ENCODE results near the gene CD164L2. TPM values are rescaled to one million over a fixed set of nuclear protein-coding genes. Genes with fewer than 3 reads are reported as not detected.

CD164L2 gene
- polyA plus RNA-seq, 4 donors = 0.14 to 0.42 (median 0.23) TPM

DNA sequence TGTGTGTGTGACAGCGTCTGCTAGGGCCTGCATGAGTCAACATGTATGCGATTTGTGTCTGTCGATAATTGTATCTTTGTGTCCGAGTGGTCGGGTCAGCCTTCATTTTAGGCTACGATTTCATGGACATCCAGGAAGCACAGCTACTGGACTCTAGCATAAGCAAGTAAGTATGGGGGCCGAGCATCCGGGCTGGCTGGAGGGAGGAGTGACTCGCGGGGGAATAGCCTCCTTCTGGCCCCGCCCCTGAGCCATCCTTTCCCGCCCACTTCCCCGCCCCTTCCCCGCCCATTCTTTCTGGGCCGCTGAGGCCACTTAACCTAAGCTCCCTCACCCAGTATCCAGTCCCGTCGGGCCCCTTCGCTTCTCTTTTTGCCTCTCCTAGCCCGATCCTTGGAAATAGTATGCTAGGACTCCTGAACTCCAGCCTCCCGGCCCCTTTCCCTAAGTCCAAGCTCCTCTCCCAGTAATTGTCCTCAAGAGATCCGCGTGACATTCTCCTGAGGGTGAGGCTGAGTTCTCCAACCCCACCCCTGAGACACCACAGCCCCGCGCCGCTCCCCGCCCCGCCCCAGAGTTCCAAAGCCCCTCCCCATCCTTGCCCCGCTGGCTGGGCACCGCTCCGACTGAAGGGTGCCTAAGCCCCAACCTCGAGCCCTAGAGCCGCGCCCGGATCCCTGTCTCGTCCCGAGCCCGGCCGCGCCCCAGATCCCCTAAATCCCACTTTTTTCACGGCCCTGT, 17.6 kb downstream of the CD164L2 start:
- peak in 2 of 4 donors; percentile 79 to 83 for DNase-seq (ENCODE audit: low read depth in 4 of 4, low spot score in 3 of 4)

DNA sequence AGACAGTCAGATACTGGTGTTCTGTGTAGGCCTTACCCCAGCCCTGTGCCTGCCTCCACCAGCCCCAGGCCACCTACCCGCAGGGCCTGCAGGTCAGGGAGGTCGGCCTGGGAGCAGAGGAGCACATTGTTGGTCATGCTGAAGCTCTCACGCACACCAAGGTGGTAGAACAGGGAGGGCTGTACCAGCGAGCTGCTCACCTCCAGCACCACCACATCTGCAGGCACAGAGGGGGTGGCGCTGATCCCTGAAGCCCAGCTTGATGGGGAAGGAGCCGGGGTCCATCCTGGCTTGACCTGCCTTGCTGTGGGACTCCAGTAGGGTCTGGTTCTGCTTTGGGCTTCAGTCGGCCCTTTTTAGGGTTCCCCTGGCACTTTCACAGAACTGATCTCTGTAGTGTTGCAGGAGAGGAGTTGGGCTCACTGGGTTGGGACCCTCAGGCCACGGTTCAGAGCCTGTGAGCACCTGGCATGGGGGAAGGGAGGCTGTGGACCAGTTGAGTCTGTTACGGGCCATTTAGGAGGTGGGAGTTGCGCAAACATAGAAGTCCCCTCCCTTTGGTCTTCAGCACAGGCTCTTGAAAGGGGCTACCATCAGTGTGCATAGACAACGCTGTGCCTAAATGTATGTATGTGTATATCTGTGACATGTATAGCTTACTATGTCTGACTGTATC, 18.3 kb downstream of the CD164L2 start:
- no peak for DNase-seq (ENCODE audit: low read depth in 4 of 4, low spot score in 3 of 4)

DNA sequence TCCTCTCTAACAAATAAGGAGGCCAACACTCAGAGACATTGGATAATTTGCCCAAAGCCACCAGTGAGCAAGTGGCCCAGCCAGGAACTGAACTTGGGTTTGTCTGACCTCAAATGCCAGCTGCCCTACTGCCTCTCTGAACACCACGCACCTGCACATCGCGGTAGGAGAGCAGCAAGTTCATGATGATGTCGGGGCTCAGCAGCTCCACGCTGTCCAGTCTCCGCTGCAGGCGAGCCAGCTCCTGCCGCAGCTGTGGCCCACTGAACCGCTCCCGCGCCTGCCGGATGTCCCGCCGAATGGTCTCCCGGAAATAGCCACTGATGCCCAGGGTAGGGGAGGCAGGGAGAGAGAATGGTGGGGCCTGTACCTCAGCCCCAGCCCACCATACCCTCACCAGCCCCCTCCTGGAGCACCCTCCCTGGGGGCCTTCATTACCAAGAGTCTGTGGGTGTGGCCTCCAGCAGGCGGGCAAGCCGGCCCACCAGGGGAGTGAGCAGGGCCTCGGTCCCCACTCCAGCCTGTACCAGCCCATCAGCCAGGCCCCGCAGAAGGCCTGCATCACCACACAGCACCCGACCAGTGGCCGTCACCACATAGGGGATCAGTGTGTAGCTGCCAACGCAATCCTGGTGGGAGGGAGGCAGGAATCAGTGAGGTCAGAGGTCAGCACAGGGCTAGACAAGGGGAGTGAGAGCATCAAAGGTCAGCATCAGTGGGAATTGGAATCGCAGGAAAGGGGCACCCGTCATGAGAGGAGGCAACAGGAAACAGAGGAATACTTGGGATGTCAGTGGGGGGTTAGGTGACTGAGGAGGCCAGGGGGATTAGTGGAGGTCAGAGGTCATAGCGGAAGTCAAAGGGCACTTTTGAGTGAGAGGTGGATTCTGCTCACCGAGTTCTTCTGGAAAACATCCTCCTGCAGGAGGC, 19.1 kb downstream of the CD164L2 start:
- DNase-seq (ENCODE audit: low read depth in 4 of 4, low spot score in 3 of 4) = no peak

DNA sequence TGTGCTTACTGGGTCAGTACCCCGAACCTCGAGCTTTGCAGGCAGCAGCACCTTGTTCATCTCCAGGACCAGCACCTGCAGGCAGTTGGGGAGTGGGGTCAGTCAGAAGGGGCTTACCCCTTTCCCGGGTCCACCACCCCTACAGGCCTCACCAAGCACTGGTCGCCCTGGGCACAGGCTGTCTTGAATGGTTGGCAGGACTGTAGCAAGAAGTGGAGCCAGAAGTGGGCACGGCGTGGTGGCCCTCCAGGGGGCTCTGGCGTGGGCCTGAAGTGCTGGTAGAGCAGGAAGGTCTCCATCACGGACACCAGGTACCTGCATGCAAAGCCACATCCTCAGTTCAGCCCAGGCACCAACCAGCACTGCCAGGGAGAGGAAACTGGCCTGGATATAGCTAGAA, 21.6 kb downstream of the CD164L2 start:
- no peak for DNase-seq (ENCODE audit: low read depth in 4 of 4, low spot score in 3 of 4)

DNA sequence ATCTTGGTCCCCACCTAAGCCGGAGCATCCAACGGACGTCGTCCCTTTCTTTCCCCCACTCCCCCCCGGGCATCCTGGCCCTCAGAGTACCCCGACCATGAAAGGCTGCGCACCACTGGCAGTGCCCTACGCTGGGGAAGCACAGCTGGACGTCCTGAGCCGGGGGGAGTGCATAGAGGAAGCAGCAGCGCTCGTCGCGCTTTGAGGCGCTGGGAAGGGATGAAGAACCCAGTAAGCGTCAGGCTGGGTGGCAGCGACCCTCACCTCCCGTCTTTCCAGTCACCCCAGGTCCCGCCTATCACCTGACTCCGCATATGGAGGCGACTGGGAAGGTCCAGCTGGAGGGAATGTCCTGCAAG, 22.1 kb downstream of the CD164L2 start:
- DNase-seq (ENCODE audit: low read depth in 4 of 4, low spot score in 3 of 4) = no peak

DNA sequence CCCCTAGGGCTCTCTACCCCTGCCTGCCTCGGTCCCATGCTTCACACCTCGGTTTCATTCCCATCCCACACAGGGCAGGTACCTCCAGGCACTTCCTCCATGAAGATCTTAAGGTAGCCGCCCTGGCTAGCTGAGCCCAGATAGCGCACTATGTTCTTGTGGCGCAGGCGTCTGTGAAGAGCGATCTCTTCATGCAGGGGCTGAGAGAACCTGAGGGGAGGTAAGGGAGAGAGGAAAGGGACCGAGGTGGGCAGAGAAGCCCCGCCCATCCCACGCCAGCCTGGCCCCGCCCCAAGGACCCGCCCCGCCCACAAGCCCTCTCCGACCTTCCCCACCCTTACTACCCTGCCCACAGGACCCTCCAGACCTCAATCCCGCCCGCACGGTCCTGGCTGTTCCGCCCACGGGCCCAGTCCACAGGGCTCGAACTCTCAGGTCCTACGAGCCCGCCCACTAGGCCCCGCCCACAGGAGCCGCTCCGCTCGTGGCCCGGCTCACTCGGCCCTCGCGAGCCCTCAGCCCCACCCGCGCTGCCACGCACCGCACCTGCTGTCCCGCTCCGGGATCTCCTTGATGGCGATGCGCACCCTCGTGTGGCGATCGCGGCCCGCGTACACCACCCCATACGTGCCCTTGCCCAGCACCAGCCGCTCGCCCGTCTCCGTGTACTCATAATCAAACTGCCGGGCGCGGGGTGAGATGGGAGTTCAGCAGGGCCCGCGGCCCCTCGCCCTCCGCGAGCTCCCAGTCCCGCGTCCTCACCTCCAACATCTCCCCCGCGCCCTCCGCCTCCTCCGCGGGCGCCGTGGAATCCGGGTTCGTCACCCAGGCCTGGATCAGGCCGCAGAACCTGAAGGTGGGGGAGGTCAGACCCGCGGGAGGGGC, 22.7 kb downstream of the CD164L2 start:
- no peak for DNase-seq (ENCODE audit: low read depth in 4 of 4, low spot score in 3 of 4)

DNA sequence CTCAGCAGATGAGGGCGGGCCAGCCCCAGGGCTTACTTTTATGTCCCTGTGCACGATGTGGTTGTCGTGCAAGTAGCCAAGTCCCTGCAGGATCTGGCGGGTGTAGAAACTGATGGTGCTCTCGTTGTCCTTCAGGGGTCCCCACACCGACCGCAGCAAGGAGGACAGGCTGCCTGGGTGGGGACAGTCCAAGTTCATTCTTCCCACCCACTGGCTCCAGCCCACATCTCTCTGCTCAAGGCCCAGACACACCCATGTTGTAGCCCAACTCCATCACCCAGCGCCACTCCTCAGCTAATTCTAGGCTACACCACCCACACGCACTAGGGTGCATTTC, 23.3 kb downstream of the CD164L2 start:
- DNase-seq (ENCODE audit: low read depth in 4 of 4, low spot score in 3 of 4) = no peak

DNA sequence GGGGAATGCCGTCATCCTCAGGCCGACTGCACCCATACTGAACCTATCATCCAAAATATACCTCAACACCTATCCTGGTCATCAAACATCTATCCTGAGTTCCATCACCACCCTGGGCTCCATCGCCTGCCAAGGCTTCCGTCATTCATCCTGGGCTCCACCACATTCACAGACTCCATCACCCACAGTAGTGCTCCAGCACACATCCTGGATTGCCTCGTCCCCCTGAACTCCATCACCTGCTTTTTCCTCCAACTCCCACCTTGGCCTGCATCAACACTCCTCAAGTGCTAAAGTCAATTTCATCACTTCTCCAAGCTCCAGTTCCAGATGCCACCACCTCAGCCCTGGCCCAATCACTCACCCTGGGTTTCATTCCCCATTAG, 24.2 kb downstream of the CD164L2 start:
- no peak for DNase-seq (ENCODE audit: low read depth in 4 of 4, low spot score in 3 of 4)

DNA sequence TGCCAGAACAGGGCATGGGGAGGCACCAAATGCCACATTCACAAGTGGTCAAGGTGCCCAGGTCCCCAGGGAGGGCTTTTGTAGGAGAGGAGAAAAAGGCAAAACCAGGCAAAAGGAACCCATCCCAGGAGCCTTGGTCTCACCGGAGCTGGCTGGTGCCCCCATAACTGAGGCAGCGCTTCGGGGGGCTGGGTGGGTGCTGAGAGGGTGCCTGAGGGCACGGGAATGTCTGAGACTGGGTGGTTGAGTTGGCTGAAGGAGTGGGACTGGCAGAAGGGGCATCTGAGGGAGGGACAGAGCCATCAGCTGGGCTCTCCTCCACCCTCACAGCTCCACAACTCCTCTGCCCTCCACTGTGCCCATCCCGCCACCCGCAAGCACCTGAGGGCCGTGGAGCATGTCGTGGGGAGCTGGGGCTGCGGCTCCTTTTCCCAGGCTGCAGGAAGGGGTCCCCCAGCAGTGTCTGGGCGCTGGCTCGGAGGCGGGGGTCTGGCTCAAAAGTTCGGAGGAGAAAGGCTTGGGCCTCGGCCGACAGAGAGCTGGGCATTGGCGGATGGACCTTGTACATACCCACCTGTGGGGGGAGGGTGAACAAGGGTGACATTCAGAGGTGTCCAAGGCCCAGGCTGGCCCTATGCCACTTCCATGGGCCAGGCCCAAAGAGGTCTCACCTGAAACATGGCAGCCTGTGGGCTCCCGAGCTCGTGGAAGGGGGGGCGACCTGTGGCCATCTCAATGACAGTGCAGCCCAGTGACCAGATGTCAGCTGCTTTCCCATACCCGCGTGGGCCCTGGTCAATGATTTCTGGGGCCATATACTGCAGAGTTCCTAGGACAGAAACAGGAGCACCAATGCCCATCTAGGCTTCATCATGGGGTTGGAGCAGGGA, 24.9 kb downstream of the CD164L2 start:
- DNase-seq (ENCODE audit: low read depth in 4 of 4, low spot score in 3 of 4) = no peak

DNA sequence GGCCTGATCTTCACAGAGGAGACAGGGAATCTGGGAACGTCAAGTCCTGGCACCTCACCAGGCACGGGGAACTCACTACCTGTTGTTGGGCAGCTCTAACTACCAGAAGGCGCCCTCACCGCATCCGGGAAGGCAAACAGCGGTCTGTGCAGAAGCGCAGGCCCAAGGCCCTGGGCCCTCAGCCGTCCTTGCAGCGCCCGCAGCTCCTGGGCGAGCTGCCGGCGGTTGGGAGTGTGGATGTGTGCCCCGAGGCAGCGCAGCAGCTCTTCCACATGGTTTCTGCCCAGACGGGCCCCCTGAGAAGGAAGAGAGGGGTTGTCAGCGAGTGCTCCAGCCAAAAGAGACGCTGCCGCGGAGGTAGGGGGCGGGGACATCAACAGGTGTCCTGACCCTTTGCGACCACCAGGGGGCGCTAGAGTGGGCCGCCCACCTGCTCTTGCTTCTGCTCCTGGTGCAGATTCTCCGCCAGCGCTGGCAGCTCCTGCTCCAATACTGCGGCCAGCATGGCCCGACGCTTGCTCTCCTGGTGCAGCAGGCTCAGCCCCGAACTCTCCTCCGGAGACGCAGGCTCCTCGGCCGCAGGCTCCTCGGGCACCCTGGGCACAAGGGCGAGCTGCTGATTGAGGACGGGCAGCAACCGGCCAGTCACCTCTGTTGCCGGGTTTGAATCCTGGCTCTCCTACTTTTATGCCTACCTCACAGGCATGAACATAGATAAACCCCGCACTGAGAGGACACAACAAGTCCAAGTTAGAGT, 25.7 kb downstream of the CD164L2 start:
- peak in 2 of 4 donors; percentile 49 to 79 for DNase-seq (ENCODE audit: low read depth in 4 of 4, low spot score in 3 of 4)

DNA sequence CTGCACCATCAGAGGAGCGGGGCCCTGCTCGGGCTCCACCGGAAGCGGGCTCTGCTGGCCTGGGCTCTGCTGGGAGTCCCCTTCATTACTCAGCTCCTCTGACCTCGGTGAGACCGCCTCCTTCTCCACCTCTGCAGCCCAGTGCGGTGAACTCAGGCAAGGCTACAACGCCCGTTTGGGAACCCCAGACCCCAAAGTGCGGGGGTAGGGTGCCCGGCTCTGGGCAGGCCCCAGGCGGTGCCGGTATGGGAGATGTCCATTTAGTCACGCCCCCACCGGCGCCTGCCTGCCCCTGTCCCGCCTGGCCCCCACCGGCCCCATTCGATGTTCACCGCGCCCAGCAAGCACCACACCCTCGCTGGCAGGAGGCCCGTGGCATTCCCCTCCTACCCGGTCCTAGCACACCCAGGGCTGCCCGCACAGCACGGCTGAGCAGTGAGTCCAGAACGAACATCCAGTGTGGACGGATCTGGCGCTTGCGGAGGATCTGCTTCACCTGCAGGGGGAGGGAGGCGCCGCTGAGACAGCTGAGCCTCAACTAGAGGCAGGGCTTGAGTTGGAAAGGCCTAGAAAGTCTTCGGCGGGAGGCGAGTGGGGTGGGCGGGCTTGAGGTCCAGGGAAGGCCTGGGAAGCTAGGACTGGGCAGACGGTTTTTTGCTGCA, 26.4 kb downstream of the CD164L2 start:
- DNase-seq (ENCODE audit: low read depth in 4 of 4, low spot score in 3 of 4) = no peak

DNA sequence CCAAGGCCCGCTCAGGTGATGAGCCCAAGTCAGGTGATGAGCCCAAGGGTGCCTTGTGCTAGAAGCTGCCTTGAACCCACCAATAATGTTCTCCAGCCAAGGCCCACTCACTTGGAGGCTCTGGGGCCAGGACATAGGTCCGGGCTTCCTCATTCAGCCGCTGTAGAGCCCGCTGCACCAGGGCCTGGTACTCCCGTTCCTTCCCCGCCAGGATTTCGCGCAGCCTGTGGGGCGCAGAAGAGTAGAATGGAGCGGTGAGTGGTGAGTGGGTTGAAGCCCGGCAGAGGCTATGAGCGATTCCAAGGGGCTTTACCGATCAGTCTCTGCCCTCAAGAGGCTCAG, 26.9 kb downstream of the CD164L2 start:
- no peak for DNase-seq (ENCODE audit: low read depth in 4 of 4, low spot score in 3 of 4)

DNA sequence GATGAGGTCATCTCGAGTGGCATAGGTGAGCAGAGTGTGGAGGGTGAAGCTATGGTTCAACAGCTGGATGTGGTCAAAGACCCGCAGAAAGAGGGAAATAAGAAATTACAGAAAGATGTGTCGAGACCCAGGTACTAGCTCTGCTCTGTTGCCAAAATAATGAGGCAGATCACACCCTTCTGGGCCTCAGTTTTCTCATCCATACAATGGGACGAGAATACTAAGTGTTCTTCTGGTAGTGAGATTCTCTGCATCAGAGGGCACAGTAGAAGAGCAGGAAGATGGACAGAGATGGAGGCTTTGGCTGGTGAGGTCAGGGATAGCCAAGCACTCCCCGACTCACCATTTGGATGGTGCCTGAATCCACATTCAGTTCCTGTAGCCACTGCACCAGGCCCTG, 27.4 kb downstream of the CD164L2 start:
- DNase-seq (ENCODE audit: low read depth in 4 of 4, low spot score in 3 of 4) = no peak

DNA sequence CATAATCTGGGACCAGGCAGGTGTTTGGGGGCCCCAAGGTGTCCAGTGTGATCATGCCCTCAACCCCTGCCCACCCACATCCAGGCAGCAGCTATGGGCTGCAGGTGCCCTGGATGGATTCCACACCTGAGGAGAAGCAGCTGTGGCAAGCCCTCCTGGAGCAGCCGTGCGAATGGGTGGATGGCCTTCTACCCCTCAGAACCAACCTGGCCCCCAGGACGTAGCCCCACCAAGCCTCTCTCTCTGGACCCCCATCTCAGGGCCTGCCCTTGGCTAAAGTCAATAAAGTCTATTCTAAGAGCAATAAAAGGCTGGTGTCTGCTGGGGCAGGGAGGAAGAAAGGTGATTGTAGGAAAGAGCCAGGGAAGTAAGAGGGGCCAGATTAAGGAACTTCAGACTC, 29.5 kb downstream of the CD164L2 start:
- DNase-seq (ENCODE audit: low read depth in 4 of 4, low spot score in 3 of 4) = no peak

DNA sequence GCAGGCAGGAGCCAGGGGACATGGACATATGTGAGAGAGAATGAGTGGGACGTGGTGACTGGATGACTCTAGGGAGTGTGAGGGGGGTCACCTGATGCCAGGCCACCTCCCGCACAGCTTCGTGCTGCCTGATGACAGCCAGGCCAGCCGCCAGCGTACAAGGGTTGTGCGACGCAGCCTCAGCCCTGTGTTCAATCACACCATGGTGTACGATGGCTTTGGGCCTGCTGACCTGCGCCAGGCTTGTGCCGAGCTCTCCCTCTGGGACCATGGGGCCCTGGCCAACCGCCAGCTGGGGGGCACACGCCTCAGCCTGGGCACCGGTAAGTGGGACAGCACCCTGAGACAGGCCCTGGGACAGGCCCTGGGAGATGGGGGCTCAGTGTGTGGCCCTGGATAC, 30.0 kb downstream of the CD164L2 start:
- no peak for DNase-seq (ENCODE audit: low read depth in 4 of 4, low spot score in 3 of 4)

DNA sequence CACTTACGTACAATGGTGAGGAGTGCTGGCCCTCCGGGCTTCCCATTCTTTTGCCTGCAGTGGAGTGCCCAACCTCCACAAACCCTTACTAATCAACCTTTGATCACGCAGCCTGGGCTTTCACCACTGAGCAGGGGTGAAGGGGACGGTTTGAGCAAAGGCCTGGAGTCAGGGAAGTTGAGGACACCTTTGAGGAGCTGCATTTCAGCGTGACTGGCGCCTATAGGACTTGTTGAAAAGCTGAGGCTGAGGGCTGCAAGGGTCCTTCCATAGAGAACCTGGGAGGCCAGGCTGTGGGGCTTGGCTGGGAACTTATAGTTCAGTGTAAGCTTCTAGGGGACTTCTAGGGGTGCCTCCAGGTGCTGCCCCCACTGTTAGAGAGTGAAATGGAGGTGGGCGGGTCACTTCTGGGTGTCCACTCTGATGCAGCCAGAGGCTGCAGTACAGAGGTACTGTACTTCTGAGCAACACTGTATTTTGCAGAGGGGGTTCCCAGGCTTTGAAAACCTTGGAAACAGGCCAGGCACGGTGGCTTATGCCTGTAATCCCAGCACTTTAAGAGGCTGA, 31.5 kb downstream of the CD164L2 start:
- no peak for DNase-seq (ENCODE audit: low read depth in 4 of 4, low spot score in 3 of 4)

DNA sequence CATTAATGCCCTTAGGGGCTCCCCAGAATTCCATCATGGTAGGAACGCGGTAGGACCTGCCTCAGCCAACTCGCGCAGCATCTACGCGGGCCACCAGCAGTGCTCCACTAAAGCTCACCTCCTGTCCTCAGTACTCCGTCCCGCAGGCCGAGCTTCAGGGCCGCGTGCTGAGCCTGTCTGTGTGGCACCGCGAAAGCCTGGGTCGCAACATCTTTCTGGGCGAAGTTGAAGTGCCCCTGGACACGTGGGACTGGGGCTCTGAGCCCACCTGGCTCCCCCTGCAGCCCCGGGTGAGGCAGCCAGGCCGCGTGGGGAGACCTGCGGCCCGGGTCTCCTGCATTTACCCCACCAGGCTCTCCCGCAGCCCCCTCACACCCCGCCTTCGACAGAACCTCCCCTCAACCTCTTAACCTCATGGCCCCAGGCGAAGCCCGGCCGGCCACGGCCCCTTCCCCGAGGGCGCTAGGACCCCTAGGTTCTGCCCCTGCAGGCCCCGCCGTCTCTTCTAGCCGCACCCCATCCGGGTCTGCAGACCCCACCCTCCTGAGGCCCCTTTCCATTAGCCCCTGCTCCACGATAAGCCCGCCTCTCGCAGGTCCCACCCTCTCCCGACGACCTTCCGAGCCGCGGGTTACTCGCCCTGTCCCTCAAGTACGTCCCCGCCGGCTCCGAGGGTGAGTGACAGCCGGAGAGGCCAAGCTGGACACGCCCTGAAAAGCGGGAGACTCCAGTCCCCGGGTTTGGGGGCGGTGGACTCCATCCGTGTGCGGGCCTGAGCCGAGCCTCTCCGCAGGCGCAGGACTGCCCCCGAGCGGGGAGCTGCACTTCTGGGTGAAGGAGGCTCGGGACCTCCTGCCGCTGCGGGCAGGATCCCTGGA, 32.2 kb downstream of the CD164L2 start:
- no peak for DNase-seq (ENCODE audit: low read depth in 4 of 4, low spot score in 3 of 4)
